KOPT-K1 (cell line): Measurements from ENCODE around the gene FGFR2.

Source experiments
- H3K27ac ChIP-seq: fragments of 200-600 bp; sonication (generic); 2 replicates; pipeline ENCODE4 v1.5.1; 2016; ENCODE audit warnings: antibody characterized with exemption, mild to moderate bottlenecking, low read depth, low read length; ENCODE audit not compliant: poor library complexity, severe bottlenecking
- H3K36me3 ChIP-seq: fragments of 200-600 bp; sonication (generic); 2 replicates; pipeline ENCODE4 v1.5.1; 2017; ENCODE audit warnings: antibody characterized with exemption, mild to moderate bottlenecking, low read length, moderate library complexity; ENCODE audit not compliant: insufficient read depth
- H3K9me3 ChIP-seq: fragments of 200-600 bp; sonication (generic); 2 replicates; pipeline ENCODE4 v1.5.1; 2017; ENCODE audit warnings: antibody characterized with exemption, low read length, mild to moderate bottlenecking; ENCODE audit not compliant: insufficient read depth, poor library complexity, severe bottlenecking

The FGFR2 gene

DNA sequence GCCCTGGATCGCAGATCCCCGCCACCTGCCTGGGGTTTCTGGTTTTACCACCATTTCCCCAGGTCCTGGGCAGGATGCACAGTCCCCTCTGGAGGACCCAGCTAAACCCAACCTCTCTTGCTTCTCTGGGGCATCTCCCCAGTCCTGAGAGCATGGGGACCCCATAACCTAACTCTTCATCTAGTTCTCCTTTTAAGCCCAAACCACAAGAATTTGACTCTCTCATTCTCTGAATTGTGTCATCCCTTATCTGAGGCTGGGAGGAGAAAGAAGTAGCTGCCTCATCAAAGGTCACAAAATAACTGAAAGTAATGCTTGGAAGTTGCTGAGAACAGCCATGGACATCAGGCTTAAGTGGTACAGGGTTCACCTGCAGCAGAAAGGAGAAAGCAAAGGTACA is 159.9 kb downstream of the FGFR2 start:
- Histone ChIP-seq H3K9me3 (no peaks in the 10 kb centered on the region), H3K36me3 (no peaks in the 10 kb centered on the region)

DNA sequence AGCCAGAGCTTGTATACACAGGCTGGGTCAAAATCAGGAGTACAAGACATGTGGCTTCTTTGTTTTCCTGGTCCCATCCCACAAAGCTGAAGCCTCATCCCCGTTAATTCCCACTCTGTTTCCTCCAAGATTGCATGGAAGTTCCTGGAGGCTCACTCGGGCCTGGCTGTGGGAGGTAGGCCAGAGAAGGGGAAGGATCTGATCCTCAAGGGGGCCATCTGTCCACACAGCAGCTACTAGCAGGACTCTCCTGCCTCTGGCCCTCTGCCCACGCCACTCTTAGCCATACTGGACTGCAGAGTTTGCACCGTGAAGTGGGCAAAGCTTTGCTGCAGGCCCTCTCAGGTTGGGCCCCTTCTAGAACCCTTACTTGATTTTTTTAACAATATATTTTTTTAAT is 160.6 kb downstream of the FGFR2 start:
- no peaks in the 10 kb centered on the region for H3K36me3 ChIP-seq
- no peak overlapping the region for H3K27ac ChIP-seq
- H3K9me3 ChIP-seq: no peaks in the 10 kb centered on the region

More for the DNA sequence above, 159.9 kb downstream of the FGFR2 start:
- no peak overlapping the region for H3K27ac ChIP-seq

DNA sequence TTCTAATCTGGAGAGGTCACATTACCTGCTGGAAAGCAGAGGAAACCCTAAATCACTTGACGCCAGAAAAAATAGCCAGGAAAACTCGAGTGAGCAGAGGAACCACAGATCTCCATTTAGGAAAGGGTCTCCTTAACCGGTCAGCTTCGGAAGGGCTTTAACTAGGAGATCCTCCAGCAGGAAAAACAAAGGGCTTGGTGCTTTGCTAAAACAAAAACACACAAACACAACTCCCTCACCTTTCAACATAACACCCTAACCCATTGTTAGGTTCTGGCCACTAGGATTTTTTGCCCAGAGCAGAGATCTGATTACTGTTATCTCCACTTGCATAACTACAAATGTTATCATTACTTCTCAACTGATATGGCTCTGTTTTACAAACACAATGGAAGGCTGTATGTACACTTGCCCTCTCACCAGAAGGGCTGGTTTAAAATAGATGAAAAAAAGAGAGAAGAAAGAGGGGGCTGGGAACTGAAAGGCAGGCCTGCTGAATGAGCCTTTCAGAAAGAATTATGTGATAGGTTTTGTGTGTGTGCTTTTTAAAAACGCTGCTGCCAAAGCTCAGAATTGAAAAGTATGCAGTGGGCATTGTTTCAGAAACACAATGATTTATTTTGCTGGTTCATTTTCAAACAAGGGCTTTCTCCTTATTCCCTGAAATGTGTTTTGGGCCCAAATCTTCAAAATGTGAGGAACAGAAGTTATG is 161.5 kb downstream of the FGFR2 start:
- Histone ChIP-seq H3K9me3 (no peaks in the 10 kb centered on the region), H3K36me3 (no peaks in the 10 kb centered on the region), H3K27ac (no peak overlapping the region)

DNA sequence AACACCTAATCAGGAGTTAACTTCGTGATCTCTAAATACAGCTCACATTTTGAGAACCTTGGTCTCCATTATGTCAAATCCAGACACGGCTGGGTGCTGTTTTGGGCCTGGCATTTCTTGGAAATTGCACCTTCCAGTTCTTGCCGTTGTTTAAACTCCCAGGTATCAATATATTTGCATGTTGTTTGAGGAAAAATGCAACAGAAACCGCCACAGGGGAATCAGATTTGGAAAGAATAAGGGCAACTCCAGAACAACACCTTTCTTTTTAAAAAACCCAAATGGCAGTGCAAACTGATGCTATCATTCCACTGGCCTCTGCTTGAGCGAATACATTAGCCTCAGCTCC is 162.0 kb downstream of the FGFR2 start:
- H3K9me3 ChIP-seq: no peaks in the 10 kb centered on the region
- no peaks in the 10 kb centered on the region for H3K36me3 ChIP-seq
- no peak overlapping the region for H3K27ac ChIP-seq

DNA sequence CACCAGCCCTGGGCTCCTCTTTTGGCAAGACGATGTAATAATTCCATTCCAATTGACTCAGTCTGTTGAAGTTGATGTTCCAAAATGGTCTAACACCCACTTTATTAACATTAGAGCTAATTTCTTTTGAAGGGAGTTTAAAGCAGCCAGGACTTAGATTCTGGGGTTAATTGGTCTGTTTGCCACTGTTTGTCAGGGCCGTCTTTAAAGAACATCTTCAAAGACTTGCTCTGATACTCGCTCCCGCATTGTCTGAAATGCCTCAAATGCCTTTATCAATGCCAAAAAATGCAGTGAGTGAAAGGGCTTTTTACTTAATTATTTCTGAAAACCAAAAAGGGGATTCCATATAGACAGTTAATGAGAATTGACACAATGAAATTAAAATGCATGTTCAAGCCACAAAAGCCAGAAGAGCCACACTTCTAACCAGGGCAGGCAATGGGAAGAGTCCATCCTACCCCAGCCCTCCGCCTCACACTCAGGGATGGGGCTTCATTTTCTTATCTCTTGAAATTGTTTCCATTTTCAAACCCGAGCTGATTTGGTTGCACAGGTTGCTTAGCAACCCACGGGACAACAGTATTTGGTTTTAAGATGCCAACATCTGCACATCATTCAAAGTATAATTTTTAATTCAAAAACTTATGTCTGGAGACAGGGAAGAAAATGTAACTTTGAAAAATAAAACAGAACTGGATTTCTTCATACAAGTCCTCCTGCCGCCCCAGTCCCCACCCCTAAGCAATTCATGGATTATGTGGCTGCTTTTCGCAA is 163.0 kb downstream of the FGFR2 start:
- H3K27ac ChIP-seq: no peak overlapping the region
- no peaks in the 10 kb centered on the region for H3K9me3 ChIP-seq
- no peaks in the 10 kb centered on the region for H3K36me3 ChIP-seq

DNA sequence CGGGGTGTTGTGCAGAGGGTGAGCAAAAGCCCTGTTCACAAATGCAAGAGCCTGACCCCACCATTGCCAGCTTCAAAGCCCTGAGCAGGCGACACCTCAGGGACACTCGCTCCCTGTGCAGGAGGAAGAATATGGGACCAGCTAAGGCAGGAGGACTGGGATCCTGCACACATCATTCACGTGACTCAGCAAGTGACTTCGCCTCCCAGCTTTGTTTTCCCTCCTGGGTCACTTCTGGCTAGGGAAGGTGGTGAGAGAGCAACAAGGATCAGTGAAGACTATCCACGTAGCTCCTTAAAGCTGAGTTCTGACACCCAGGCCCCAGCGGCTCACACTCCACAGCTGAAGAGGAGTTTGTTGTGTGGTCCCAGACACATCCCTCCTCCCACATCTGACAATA is 164.3 kb downstream of the FGFR2 start:
- no peaks in the 10 kb centered on the region for H3K36me3 ChIP-seq
- H3K9me3 ChIP-seq: no peaks in the 10 kb centered on the region
- no peak overlapping the region for H3K27ac ChIP-seq

DNA sequence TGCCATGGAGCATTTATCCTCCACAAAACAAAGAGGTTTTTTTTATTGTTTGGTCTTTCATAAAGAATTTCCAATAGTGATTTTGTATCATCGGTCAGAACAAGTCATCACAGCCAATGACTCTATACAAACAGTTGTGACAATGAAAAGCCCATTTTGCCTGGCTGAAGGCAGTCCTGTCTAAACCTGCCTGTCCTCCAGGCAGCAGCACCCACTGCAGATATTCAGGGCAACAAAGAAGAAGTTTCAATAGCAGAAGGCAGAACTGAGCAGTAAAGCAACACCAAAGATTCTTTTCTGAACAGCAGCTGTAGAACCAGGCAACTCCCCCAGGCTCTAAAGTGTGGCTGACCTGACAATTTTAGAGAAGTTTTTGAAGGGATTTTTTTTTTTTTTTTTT is 169.4 kb downstream of the FGFR2 start:
- Histone ChIP-seq H3K9me3 (no peaks in the 10 kb centered on the region), H3K27ac (no peak overlapping the region), H3K36me3 (no peaks in the 10 kb centered on the region)
